Activated T-helper 1 cell treated with Interleukin-2 at 50 U/mL for 16 hours (primary cell): ENCODE data around the gene CPE.
"Not testable (repeated sequence)": the region's sequence is repeated elsewhere in the genome, so short reads cannot be mapped to it uniquely, and the experiment has no call there.

ENCODE experiments used
- DNase-seq: peaks from one replicate; pipeline ENCODE4 v3.0.0-alpha.2; 2020; ENCODE audit warnings: low read depth

CPE gene

DNA sequence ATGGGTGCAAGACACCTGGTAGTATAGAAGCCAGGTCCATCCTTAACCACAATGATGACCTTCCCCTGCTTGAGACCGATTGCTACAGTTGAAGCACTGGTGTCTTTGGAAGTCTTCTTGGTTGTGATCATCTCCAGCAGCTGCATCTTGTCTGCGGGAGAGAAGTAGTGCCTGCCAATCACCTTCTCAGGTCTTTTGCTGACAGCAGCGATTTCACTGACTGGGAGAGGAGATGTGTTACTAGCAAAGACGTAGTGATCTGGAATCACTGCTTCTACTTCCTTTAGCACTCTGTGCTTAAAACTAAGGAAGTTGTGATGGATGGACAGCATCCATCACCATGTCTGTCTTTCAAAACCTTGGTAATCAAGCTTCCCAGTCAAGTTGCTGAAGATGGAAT is 25.9 kb downstream of the CPE start:
- DNase-seq: no peak

DNA sequence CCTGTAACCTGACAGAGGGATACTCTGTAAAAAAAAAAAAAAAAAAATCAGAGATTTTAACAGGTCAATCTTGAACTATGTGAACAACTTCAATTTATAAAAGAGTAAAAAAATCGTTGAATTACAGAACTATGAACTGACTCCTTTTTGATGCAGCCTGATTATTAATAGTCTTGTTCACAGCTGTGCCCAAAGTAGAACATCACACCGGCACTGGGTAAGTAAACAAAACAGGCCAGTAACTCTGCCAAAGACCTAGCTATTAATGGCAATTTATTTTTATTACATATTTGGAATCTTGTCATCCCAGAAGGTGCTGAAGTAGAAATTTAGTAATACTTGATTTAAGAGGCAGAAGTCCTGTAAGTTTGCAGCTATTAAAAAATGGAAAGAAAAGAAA is 31.4 kb downstream of the CPE start:
- DNase-seq: no peak

DNA sequence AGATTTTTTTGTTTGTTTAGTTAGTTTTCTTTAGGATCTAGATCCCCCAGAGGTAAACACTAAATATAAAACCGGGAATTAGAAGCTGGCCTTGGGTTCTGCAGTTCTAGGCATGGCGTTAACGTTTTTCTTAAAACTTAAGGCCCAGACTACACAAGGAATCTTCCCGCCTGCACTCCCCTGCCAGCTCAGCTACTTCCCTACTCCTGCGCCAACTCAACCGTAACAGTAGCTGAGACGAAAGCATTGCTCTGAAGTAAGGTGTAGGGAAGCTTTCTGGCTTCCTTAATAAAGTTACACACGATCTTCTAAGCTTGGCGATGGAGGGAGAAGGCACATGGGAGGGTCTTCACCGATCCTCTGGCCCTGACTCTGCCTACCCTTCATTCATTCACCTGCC is 37.1 kb downstream of the CPE start:
- no peak for DNase-seq

DNA sequence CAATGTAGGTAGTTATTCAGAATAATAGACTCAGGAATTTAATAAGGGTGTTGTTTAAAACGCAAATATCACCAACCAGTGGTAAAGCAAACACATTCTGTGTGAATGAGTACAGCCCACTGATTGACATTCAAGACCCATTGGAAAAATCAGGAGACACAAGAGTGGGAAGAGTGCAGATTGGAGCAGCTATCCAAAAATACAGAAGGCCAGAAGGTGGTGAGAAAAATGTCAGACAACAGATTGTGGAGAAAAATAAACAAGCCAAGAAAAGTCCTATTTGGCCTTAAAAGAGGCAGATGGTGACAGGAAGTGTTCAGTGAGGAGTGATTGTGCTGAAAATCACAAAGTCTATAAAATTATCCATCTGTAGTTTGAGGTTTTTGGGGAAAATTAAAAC is 39.3 kb downstream of the CPE start:
- DNase-seq: no peak

DNA sequence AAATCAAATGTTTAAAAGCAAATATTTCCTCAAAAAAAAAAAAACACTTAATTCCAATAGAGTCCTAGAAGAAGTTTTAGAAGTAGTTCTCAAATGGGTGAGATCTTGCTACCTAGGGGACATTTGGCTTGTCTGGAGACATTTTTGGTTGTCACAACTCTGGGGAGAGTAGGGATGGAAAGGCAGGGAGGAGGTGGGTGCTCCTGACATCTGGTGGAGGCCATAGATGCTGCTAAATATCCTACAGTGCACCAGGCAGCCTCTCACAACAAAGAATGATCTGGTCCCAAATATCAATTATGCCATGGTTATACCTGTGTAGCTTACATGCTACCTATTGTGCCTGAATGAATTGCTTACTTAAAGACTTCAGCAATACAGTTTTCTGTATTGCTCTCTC is 46.8 kb downstream of the CPE start:
- DNase-seq: no peak

DNA sequence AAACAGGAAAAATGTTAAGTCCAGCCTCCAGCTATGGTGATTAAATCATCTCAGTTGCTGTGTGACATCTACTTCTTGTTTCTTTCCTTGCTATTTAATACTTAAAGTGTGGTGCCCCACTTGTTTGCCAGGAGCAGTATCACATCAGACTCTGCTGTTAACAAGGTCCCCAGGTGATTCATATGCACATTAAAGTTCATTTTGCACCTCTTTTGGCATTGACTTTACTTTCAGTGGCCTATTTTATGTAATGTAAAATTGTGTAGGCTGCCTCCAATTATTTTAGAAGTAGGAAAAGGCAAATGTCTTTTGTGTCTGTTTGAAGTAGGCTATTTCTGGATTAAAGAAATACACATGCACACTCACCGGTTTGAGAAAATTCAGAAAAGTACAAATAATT is 47.5 kb downstream of the CPE start:
- no peak for DNase-seq

DNA sequence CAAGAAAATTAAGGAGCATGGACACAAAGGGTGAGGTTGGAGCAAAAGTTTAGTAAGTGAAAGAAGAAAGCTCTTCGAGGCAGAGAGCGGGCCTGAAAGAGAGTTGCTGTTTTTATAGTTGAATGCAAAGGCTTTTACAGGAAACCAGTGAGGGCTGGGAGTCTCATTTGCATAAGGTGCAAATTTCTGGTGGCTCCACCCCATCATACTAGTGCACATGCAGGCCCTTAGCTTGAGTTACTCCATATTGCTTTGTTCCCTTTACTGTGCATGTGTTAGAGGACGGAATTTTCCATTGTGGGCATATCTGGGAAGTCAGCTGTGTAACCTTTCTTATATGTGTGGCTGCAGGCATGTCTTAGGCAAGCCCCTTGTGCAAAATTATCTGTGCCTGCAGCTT is 48.0 kb downstream of the CPE start:
- no peak for DNase-seq

DNA sequence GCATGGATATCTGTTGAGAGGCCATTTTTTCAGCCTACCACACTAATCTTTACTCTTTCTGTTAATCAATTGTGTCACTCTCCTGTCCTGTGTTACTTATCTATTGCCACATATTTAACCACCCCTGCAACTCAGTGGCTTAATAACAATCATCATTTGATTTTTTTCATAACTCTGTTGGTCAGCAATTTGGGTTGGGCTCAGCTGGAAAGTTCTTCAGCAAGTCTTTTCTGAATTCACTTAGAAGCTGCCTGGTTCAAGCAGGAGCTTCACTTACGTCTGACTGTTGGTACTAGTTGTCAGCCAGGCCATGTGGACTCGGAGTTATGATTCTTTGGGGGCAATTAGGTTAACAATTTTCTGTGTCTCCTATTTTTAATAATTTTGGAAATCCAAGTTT is 50.1 kb downstream of the CPE start:
- no peak for DNase-seq

DNA sequence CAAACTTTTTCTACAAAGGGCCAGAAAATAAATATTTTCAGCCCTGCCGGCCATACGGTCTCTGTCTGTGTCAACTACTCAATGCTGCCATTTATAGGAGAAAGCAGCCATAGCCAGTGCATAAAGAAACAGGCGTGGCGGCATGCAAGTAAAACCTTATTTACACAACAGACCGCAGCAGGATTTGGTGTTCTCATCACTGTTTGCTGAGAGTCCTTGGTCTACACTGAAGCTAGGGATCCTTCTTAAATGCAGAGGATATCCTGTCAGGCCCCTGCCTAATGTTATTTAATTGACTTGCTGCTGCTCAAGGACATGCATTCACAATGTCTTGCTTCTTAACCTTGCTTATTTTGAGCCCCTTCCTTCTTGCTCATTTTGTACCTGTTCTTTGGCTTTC is 54.7 kb downstream of the CPE start:
- no peak for DNase-seq

DNA sequence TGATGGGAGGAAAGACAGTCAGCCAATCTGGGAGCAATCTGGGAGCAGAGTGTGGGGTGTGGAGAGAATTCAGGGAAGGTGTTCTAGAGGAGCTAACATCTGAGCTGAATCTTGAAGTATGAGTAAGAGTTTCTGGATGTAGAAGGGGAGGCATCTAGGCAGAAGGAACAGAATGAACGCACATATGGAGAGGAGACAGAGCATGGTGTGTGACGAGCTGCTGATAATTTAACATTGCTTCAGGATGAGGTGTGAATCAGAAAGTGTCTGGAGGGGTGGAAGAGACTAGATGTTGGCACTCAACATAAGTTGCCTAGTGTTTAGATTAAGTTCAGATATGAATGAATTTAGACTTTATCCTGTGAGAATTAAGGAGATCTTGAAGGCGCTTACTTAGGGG is 58.9 kb downstream of the CPE start:
- no peak for DNase-seq

DNA sequence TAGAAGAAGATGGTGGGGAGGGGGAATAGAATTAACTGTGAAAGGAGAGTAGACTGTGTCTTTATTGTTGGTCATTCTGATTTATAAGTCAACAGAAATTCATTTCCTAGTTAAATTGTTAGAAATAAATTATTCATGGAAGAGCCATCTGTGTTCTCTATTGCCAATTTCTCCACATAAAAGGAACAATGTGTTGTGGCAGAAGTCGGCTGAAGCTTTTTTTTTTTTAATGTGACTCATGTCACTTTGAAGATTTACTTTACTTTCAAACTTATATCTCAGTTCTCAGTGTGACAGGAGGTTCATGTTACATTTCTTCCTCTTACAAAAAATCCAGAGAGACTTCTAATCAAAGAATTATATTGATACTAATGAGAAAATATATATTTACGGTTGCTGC is 60.5 kb downstream of the CPE start:
- no peak for DNase-seq

DNA sequence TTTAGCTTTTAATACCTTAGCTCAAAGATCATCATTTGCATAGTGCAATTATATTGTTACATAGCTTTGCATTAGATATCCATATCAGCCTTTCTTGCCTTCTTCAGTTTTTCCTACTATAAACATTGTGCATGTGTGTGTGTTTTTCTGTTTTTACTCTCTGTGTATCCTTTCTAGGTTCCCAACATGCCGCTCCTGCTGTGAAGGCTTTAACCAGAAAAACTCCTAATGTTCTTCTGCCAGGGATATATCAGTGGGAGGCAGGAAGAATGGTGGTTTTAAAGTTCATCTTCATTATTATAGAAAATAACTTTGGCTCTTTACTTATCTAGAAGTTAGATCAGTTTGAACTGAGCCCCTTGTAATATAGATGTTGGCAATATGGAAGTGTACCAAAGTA is 61.2 kb downstream of the CPE start:
- DNase-seq: no peak

DNA sequence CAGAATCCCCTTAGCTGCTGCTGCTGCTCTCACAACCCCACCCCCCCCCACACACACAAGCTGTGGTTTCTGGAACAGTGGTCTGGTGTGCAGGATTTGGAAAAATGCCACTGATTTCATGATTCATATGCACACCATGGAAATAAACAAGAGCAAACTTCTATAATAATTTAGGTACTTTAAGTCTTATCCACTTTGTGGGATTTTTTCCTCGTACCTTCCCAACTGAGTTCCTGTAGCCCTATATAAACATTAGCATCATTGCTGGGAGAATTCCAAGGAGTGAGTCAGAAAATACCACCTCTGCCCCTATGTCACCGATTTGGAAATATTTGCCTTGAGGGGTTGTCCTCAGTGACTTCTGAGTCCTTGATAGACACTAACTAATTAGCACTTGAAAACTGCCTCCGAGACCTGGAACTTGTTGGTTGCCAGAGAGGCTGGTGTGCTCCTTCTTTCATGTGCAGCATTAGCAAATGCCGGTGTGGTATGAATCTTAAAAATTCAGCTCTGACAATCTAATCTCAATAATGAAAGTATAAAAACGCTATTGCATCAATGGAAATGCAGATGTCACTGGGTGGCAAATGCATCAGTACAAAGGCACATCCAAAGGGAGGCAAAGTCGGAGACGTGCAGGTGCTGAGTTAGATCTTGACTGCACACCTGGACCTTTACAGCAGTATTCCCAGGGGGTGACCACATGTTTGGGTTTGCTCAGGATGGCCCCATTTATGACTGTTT is 61.8 kb downstream of the CPE start:
- DNase-seq: no peak

DNA sequence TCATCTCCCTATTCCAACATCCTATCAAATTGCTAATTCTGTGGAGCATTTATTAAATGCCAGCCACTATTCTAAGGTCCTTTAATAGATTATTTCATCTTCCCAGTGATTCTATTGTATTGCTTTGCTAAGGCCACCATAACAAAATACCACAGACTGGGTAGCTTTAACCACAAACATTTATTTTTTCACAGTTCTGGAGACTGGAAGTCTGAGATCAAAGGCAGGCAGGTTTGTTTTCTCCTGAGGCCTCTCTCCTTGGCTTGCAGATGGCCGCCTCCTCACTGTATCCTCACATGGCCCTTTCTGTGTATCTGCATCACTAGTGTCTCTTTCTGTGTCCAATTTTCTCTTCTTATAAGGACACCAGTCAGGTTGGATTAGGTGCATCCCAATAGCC is 64.5 kb downstream of the CPE start:
- DNase-seq: no peak

DNA sequence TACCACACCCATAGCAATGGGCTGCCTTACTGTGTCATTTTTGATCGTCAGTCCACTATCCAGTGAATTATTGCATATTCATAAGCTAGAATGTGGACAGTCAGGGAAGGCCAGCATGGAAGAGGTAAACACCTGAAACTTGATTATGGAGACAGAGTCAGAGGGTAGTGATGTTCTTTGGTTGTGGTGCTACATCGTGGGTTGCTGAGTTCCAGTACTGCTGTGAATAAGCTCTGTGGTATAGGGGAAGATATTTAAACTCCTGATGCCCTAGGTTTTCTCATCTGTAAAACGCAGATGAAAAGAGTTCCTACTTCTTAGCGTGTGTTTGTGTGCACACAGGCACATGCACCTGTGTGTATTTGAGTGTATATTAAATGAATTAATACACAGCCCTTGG is 69.9 kb downstream of the CPE start:
- no peak for DNase-seq

DNA sequence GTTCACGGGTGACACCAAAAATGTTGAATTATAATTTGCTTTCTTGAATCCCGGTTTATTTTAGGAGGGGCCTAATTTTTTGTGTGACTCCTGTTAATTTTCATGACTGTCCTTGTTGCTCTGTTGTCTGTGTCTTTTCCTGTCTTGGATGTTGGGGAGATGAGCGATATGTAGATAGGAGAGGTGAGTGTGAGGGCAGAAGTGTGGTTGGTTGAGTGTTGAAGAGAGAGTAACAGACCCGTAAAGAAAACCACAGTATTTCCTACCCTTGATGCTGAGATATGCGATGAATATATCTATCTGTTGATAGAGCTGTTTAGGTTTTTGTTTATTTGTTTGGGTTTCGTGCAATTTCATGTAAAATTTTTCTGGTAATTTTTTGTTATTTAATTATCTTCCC is 70.5 kb downstream of the CPE start:
- DNase-seq: no peak

DNA sequence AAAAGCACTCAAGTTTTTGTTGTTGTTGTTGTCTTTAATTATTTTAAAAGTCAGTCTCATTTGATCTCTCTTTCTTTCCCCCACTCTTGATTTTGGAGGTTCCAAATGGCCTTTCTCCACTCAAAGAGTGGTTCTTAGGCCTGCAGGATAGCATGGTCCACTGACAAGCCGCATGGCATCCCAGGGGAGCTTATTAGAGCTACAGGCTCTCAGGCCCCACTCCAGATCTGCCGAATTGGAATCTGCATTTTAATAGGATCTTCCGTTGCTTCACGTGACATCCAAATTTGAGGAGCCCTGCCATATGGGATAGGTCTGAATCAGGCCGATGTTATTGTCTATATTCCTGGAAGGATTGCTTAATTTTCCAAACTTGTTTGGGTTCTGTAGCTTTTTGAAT is 72.1 kb downstream of the CPE start:
- no peak for DNase-seq

DNA sequence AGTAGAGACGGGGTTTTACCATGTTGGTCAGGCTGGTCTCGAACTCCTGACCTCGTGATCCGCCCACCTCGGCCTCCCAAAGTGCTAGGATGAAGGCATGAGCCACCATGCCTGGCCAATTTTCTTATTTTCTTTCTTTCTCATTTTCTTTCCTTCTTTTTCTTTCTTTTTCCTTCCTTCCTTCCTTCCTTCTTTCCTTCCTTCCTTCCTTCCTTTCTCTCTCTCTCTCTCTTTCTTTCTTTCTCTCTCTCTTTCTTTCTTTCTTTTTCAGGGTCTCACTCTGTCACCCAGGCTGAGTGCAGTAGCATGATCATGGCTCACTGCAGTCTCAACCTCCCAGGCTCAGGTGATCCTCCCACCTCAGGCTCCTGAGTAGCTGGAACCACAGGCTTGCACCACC is 74.3 kb downstream of the CPE start:
- not testable (repeated sequence) for DNase-seq

DNA sequence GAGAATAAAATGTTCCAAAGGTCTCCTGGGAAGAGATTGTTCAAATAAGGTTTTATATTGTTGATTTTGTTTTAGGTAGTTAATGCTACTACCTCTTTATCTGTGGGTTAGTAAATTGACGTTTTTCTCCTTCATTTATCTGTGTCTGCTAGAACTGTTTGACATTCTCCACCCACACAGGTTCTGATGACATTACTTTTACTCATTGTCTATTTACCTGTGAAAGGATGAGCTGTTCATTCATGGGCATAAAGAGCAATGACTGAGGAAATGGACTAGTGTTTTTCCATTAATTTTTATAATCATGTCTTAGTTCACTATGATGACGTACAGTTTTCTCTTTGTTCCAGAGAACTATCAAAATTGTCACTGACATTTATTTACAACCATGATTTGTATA is 75.6 kb downstream of the CPE start:
- no peak for DNase-seq

DNA sequence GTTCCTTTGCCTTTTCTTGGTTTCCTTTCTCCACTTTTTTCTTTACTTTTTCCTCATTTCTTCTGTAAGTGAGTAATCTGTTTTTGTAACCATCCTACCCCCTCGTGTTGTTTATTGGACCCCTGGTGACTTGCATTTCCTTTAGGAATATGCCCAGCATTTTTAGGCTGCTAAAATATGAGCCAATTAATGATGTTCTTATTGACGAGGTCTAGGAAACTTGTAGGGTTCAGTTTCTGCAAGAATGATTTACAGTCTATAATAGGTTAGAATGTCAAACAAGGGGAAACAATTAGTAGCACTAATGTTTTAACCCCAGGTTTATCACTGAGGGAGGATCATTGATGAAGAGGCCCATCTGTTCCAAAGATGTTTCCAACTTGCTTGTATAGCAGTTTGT is 79.0 kb downstream of the CPE start:
- no peak for DNase-seq

DNA sequence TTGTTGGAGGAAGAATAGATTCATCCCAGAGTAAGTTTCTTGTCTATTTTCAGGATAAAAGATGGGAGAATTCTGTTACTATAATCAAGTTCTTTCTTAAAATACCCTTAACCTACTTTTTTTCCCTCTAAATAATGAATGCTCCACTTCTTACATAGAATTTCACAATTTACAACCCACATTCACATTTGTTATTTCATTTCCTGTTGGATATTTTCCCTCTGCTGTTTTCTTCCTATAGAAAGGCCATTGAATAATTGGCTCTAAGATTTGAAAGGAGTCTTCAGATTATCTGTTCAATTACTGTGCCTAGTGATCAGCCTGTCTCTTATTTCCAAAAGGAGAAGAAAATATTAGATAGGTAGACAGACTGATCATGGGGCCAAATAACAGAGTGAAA is 79.7 kb downstream of the CPE start:
- no peak for DNase-seq

DNA sequence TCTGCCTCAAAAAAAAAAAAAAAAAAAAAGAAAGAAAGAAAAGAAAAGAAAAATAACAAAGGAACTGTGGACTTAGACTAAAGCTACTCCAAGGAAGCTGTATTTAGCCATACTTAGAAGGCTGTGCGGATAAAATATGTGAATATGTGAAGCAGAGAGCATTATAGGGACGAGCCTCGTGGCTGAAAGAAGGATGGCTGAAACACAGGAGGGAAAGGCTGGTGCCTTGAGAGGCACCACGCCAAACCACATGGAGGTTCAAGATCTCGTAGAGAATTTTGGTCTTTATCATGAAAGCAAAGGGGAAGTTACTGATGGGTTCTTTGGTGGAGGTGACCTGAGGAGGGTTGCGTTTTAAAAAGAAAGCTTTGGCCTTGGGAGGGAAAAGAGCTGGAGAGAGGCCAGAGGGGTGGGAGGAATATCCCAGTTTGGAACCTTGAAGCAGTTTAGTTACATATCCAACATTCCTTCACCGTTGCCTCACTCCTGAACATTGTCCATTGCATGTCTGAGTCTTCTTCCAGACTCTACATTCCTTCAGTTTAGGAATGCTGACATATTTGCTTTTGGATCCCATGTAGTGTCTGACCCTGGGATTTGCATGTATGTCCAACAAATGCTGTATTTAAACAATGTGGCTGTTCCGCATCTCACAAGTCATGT is 82.5 kb downstream of the CPE start:
- DNase-seq: no peak

DNA sequence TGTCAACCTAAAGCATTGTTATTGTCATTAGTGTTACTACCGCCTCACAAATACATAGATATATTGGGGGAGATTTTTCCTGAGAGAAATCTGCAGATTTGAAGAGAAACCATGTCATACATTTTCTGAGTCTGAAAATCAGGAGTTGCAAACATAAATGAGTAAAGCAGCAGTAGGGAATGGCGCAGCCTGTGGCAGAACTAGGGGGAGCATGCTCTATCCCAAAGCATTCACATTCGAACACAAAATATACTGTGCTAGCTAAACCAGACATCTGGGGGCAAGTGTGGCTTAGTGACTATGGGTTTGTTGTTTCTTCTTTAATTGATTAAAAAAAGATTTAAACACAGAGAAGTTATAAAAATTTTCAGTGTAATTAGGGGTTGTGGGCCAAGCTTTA is 83.2 kb downstream of the CPE start:
- DNase-seq: no peak

DNA sequence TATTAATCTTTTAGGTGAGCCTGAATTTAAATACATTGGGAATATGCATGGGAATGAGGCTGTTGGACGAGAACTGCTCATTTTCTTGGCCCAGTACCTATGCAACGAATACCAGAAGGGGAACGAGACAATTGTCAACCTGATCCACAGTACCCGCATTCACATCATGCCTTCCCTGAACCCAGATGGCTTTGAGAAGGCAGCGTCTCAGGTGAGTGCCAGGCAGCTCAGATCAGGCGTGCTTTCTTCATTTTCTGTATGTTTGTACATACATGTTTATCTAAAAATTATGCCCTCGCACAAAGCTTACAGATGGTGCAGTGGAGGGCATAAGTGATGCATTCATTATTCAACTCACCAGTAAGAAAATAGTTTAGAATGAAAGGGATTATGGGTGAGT is 85.6 kb downstream of the CPE start:
- no peak for DNase-seq
